Endothelial cell of hepatic sinusoid (primary cell): ENCODE data around the gene TAF1.
"Not testable (repeated sequence)": the region's sequence is repeated elsewhere in the genome, so short reads cannot be mapped to it uniquely, and the experiment has no call there.

Source experiments
- in situ Hi-C: cut with HindIII; loops from 2 replicates; pipeline ENCODE4 v1.10.0; 2017; ENCODE audit warnings: low sequenced_read_pairs

TAF1 gene

GRCh38 chrX:71432733-71433132 lies 66.6 kb downstream of the TAF1 start:
- in situ Hi-C loops: no loop called here

DNA sequence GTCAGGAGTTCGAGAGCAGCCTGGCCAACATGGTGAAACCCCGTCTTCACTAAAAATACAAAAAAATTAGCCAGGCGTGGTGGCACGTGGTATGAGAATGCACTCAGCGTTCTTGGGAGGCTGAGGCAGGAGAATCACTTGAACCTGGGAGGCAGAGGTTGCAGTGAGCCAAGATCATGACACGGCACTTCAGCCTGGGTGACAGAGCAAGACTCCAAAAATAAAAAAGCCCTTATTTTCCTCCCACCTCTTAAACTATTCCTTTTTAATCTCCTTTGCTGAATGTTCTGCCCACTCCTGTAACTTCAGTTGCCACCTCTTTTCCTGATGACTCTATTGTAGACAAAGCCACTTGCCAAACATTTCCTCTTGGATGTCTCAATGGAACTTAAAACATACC lies 72.6 kb downstream of the TAF1 start:
- in situ Hi-C loops: no loop called here

DNA sequence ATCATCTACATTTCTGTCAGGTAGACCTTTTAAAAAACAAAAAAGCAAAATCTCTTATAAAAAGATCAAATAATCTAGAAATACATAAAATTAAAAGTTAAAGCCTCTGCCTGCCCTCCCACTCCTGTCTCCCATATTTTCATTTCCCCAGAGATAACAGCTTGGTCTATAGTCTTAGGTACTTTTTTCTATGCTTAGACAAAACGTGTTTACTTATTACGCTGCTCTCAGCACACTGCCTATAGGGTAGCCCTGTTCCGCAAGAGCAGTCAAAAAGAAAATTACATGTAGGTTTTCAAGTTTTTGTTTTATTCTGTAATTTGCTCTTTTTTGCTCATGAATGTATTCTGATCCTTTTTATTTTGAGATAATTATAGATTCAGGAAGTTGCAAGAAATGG lies 73.3 kb downstream of the TAF1 start:
- in situ Hi-C loops: no loop called here

- in situ Hi-C loops: no loop called here
Measured at GRCh38 chrX:71439896-71440295, 73.7 kb downstream of the TAF1 start.

GRCh38 chrX:71440401-71440800 lies 74.2 kb downstream of the TAF1 start:
- in situ Hi-C loops: no loop called here

GRCh38 chrX:71441809-71442208 lies 75.7 kb downstream of the TAF1 start:
- in situ Hi-C loops: not testable (repeated sequence)

DNA sequence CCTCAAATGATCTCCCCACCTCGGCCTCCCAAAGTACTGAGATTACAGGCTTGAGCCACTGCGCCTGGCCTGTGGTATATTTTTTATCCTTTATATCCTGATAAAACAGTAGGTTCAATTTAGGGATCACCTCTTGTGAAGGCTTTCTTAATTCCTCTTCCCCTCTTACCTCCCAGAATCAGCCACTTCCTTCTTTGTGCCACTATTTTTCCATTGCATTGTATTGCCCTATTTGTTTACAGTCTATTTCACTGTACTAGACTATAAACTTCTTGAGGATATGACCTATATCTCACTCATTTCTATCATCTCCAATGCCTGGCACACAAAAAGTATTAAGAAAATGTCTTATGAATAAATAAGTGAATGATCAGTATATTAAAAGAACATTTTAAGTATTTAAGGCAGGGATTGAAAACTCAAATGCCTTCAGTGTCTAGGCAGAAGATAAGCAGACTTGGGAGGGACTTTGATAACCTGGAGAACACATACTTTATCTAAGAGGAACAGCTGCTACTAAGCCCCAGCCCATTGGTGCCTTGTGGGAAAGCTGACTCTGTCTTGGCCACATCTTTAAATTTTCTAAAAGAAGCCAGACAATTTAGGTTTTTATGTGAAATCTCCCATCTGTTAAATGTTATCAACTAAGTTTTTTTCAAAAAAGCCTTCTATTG lies 84.4 kb downstream of the TAF1 start:
- in situ Hi-C loops: no loop called here

DNA sequence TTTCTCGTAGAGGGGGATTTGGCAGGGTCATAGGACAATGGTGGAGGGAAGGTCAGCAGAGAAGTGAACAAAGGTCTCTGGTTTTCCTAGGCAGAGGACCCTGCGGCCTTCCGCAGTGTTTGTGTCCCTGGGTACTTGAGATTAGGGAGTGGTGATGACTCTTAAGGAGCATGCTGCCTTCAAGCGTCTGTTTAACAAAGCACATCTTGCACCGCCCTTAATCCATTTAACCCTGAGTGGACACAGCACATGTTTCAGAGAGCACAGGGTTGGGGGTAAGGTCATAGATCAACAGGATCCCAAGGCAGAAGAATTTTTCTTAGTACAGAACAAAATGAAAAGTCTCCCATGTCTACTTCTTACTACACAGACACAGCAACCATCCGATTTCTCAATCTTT lies 85.4 kb downstream of the TAF1 start:
- in situ Hi-C loops: not testable (repeated sequence)

DNA sequence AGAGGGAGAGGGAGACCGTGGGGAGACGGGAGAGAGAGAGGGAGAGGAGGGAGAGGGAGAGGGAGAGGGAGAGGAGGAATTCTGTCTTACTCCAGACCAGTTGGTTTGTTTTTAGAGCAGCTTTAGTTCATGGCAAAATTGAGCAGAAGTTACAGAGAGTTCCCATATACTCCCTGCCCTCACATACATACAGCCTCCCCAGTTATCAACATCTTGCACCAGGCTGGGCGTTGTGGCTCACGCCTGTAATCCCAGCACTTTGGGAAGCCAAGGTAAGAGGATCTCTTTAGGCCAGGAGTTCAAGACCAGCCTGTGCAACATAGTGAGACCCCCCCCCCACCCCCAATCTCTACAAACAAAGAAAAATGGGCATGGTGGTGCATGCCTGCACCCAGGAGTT lies 86.9 kb downstream of the TAF1 start:
- in situ Hi-C loops: no loop called here

GRCh38 chrX:71454222-71454621 lies 88.1 kb downstream of the TAF1 start:
- in situ Hi-C loops: no loop called here

- in situ Hi-C loops: loop anchor here (5.0 kb wide), 1 partner anchor 62 kb away; no protein-coding TSS in a partner anchor
Measured at GRCh38 chrX:71458866-71459265, 92.7 kb downstream of the TAF1 start.

- in situ Hi-C loops: no loop called here
Measured at GRCh38 chrX:71464968-71465367, 98.8 kb downstream of the TAF1 start.

- in situ Hi-C loops: no loop called here
Measured at GRCh38 chrX:71466979-71467523, 100.9 kb downstream of the TAF1 start.

DNA sequence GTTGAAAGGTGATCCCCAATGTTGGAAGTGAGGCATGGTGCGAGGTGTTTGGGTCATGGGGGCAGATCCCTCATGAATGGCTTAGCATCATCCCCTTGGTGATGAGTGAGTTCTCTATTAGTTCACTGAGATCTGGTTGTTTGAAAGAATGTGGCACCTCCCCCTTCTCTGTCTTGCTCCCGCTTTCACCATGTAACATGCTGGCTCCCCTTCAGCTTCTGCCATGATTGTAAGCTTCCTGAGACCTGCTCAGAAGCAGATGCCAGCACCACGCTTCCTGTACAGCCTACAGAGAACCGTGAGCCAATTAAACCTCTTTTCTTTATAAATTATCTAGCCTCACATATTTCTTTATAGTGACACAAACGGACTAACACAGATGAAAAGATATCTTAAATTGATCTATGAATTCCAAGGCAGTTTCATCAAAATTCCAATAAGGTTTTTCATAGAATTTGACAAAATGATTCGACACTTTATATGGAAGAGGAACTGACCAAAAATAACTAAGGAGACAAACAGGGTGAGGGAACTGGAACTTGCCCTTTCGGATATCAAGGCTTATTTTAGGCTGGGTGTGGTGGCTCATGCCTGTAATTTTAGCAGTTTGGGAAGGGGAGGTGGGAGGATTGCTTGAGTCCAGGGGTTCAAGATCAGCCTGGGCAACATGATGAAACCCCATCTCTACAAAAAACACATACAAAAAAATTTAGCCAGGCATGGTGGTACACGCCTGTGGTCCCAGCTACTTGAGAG lies 109.8 kb downstream of the TAF1 start:
- in situ Hi-C loops: no loop called here

DNA sequence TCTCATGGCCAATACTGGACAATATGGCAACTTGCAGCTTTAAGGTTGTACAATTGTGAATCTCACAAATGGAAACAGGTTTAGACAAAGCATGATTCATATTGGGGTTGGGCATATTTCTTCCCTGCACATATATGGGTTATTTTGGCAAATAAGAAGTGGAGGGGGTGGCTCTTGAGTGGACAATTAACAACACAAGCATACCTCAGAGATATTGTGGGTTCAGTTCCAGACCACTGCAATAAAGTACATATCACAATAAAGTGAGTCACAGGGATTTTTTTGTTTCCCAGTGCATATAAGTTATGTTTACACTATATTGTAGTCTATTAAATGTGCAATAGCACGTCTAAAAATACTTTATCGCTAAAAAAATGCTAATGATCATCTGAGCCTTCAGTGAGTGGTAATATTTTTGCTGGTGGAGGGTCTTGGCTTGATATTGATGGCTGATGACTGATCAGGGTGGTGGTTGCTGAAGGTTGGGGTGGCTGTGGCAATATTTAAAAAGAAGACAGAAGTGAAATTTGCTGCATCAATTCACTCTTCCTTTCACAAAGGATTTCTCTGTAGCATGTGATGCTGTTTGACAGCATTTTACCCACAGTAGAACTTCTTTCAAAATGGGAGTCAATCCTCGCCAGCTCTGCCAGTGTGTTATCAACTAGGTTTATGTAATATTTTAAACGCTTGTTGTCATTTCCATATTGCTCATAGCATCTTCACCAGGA lies 116.2 kb downstream of the TAF1 start:
- in situ Hi-C loops: no loop called here

DNA sequence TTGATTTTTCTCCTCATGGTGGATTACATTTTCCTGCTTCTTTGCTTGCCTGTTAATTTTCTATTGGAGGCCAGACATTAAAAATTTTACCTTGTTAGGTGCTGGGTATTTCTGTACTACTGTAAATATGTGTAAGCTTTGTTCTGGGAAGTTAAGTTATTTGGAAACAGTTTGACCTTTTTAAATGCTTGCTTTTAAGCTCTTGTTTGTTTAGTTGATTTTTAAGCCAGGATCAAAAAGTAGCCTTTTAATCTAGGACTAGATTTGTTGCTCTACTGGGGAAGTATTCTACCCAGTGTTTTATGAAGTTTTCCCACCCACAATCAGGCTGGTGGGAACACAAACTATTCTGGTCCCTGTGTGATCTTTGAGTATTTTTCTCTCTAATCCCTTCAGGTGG lies 121.7 kb downstream of the TAF1 start:
- in situ Hi-C loops: no loop called here

- in situ Hi-C loops: no loop called here
Measured at GRCh38 chrX:71489540-71489939, 123.4 kb downstream of the TAF1 start.

DNA sequence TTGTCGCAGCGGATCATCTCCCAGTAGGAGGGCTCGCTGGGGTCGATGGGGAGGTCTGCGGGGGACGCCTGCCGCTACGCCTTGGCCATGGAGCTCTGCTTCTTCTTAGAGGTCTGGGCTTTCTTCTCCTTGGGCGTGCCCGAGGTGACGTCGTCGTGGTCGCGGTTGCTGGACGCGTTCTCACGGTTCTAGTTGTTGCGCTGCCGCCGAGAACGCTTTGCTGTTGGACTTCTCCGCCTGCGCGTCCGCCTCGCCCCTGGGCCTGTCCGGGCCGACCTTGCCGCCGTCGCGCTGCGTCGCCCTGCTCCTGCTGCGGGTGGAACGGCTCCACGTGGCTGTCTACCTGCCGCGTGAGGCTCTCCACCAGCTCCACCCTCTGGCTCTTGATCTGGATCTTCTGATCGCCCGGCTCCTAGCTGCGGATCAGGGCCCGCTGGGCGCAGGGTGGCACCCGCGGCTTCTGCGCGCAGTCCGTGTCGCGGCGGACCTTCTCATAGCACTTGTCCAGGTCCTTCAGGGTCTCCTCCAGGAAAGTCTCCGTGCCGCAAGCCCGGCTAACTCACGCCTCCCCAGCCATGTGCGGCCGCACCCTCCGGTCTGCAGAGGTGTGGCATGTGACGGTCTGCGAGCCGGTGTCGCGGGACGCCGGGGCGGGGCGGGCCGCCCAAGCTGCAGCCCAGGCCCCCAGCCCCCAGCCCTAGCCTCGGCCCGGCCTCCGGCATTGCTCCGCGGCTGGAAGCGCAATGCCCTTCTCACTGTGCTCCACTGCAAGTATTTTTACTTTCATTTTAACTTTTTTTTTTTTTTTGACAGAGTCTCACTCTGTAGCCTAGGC lies 126.3 kb downstream of the TAF1 start:
- in situ Hi-C loops: no loop called here

GRCh38 chrX:71493111-71493613 lies 127.0 kb downstream of the TAF1 start:
- in situ Hi-C loops: no loop called here

- in situ Hi-C loops: not testable (repeated sequence)
Measured at GRCh38 chrX:71495979-71496378, 129.8 kb downstream of the TAF1 start.
